Endothelial cell (in vitro differentiated cells): ENCODE measurements around the gene CCSER1. TPM values are rescaled to one million over a fixed set of nuclear protein-coding genes. Genes with fewer than 3 reads are reported as not detected.

ENCODE experiments used
- DNase-seq: peaks from one replicate; pipeline ENCODE4 v3.0.0; 2021; ENCODE audit warnings: low spot score
- H3K27ac Mint-ChIP-seq: one replicate; pipeline ENCODE4 v1.8.0; 2021; ENCODE audit warnings: mixed read lengths, inconsistent platforms; ENCODE audit not compliant: unreplicated experiment
- H3K27me3 Mint-ChIP-seq: one replicate; pipeline ENCODE4 v1.8.0; 2021; ENCODE audit warnings: mild to moderate bottlenecking, moderate library complexity, mixed read lengths, inconsistent platforms; ENCODE audit not compliant: unreplicated experiment
- H3K36me3 Mint-ChIP-seq: one replicate; pipeline ENCODE4 v1.8.0; 2021; ENCODE audit warnings: mild to moderate bottlenecking, low read depth, mixed read lengths, inconsistent platforms; ENCODE audit not compliant: unreplicated experiment
- H3K4me1 Mint-ChIP-seq: one replicate; pipeline ENCODE4 v1.8.0; 2021; ENCODE audit warnings: mild to moderate bottlenecking, mixed read lengths, inconsistent platforms; ENCODE audit not compliant: unreplicated experiment
- H3K4me3 Mint-ChIP-seq: one replicate; pipeline ENCODE4 v1.8.0; 2021; ENCODE audit warnings: mild to moderate bottlenecking, mixed read lengths, inconsistent platforms; ENCODE audit not compliant: unreplicated experiment
- H3K9me3 Mint-ChIP-seq: one replicate; pipeline ENCODE4 v1.8.0; 2021; ENCODE audit warnings: mixed read lengths, inconsistent platforms; ENCODE audit not compliant: unreplicated experiment
- total RNA-seq: library from RNA; stranded (reverse); fragmentation: NEBNext Ultra II Directional; extraction: Animal tissue kit (Norgen Biotek cat#: 25700); gene quantifications from one replicate; pipeline ENCODE4 v1.2.1, GENCODE V29; 2021; ENCODE audit not compliant: unreplicated experiment
- TF ChIP-seq, protein P1 (sequence below): fragments of 200-600 bp; sonication (generic); IDR thresholded peaks from one replicate; pipeline ENCODE4 v1.5.0; 2021; ENCODE audit warnings: antibody characterized with exemption; ENCODE audit not compliant: unreplicated experiment

CCSER1 gene
- total RNA-seq, 1 donor from 2014 or later = 3.0 TPM

DNA sequence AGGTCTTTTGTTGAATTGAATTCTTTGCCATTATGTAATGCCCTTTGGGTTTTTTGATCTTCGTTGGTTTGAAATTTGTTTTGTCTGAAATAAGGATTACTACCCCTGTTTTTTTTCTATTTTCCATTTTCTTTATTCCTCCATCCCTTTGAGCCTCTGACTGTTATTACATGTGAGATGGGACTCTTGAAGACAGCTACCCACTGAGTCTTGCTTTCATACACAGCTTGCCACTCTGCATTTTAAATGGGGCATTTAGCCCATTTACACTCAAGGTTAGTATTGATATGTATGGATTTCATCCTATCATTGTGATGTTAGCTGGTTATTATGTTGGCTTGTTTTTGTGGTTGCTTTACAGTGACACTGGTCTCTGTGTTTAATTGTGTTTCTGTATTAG, 1440.4 kb downstream of the CCSER1 start:
- Mint-ChIP-seq H3K36me3 (peaks cover 6% of the 10 kb centered on the region), H3K27ac (no peak overlapping the region), H3K9me3 (peaks cover 5% of the 10 kb centered on the region)

GRCh38 chr4:91577864-91578263, 1450.7 kb downstream of the CCSER1 start:
- H3K27me3 Mint-ChIP-seq = no peaks in the 10 kb centered on the region
- no peaks in the 10 kb centered on the region for H3K9me3 Mint-ChIP-seq
- TF ChIP-seq, protein P1, sequence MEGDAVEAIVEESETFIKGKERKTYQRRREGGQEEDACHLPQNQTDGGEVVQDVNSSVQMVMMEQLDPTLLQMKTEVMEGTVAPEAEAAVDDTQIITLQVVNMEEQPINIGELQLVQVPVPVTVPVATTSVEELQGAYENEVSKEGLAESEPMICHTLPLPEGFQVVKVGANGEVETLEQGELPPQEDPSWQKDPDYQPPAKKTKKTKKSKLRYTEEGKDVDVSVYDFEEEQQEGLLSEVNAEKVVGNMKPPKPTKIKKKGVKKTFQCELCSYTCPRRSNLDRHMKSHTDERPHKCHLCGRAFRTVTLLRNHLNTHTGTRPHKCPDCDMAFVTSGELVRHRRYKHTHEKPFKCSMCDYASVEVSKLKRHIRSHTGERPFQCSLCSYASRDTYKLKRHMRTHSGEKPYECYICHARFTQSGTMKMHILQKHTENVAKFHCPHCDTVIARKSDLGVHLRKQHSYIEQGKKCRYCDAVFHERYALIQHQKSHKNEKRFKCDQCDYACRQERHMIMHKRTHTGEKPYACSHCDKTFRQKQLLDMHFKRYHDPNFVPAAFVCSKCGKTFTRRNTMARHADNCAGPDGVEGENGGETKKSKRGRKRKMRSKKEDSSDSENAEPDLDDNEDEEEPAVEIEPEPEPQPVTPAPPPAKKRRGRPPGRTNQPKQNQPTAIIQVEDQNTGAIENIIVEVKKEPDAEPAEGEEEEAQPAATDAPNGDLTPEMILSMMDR = no peak
- H3K27ac Mint-ChIP-seq = no peak overlapping the region
- H3K36me3 Mint-ChIP-seq = no peaks in the 10 kb centered on the region
- no peak overlapping the region for H3K4me3 Mint-ChIP-seq
- no peak for DNase-seq
- no peaks in the 10 kb centered on the region for H3K4me1 Mint-ChIP-seq

More for the DNA sequence above, 1440.4 kb downstream of the CCSER1 start:
- Mint-ChIP-seq H3K4me3 (no peak overlapping the region), H3K27me3 (peaks cover 6% of the 10 kb centered on the region), H3K4me1 (no peaks in the 10 kb centered on the region)
- DNase-seq = no peak
- TF ChIP-seq, protein P1 = no peak

- TF ChIP-seq, protein P1 = no peak
- no peak for DNase-seq
- H3K4me1 Mint-ChIP-seq = no peaks in the 10 kb centered on the region
- no peak overlapping the region for H3K27ac Mint-ChIP-seq
- no peaks in the 10 kb centered on the region for H3K36me3 Mint-ChIP-seq
- no peaks in the 10 kb centered on the region for H3K27me3 Mint-ChIP-seq
- no peaks in the 10 kb centered on the region for H3K9me3 Mint-ChIP-seq
- H3K4me3 Mint-ChIP-seq = no peak overlapping the region
Measured at GRCh38 chr4:91590260-91590659, 1463.1 kb downstream of the CCSER1 start.

DNA sequence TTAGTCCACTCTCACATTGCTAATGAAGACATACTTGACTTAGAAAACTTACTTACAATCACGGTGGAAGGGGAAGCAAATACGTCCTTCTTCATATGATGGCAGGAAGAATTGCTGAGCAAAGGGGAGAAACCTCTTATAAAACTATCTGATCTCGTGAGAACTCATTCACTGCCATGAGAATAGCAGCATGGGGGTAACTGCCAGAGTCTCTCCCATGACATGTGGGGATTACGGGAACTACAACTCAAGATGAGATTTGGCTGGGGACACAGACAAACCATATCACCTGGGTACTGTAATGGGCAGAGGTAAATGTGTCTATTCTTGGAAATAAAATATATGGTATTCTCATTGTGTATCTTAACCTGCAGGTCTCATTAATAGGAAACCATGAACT, 1464.9 kb downstream of the CCSER1 start:
- DNase-seq = no peak
- no peaks in the 10 kb centered on the region for H3K9me3 Mint-ChIP-seq
- no peak overlapping the region for H3K27ac Mint-ChIP-seq
- H3K4me1 Mint-ChIP-seq = peaks cover 6% of the 10 kb centered on the region
- H3K36me3 Mint-ChIP-seq = no peaks in the 10 kb centered on the region
- TF ChIP-seq, protein P1 = no peak
- H3K4me3 Mint-ChIP-seq = no peak overlapping the region
- H3K27me3 Mint-ChIP-seq = no peaks in the 10 kb centered on the region

GRCh38 chr4:91596718-91597117, 1469.5 kb downstream of the CCSER1 start:
- no peak for DNase-seq
- Mint-ChIP-seq H3K4me3 (no peak overlapping the region), H3K36me3 (no peaks in the 10 kb centered on the region), H3K27ac (no peak overlapping the region), H3K4me1 (peaks cover 6% of the 10 kb centered on the region), H3K27me3 (no peaks in the 10 kb centered on the region), H3K9me3 (no peaks in the 10 kb centered on the region)
- TF ChIP-seq, protein P1 = no peak
